HG03342 (cell line): Measurements from ENCODE around the gene MED13.
"Not testable (repeated sequence)": the region's sequence is repeated elsewhere in the genome, so short reads cannot be mapped to it uniquely, and the experiment has no call there.

Experiments used
- ATAC-seq: cut with Tn5 transposase; IDR thresholded peaks from one replicate; pipeline ENCODE4 v1.9.1; 2021; ENCODE audit warnings: mild to moderate bottlenecking, moderate library complexity; ENCODE audit not compliant: unreplicated experiment

Gene MED13

GRCh38 chr17:62001105-62001504 lies 64.0 kb downstream of the MED13 start:
- ATAC-seq, result no peak

GRCh38 chr17:62000186-62000585 lies 64.9 kb downstream of the MED13 start:
- ATAC-seq, result no peak

- ATAC-seq, result not testable (repeated sequence)
Measured at GRCh38 chr17:61998534-61998933, 66.5 kb downstream of the MED13 start.

GRCh38 chr17:61997664-61998063 lies 67.4 kb downstream of the MED13 start:
- no peak for ATAC-seq

- ATAC-seq, result no peak
Measured at GRCh38 chr17:61996916-61997605, 68.0 kb downstream of the MED13 start.

GRCh38 chr17:61989509-61989908 lies 75.6 kb downstream of the MED13 start:
- no peak for ATAC-seq

GRCh38 chr17:61986898-61987297 lies 78.2 kb downstream of the MED13 start:
- no peak for ATAC-seq

GRCh38 chr17:61984821-61985220 lies 80.3 kb downstream of the MED13 start:
- ATAC-seq, result no peak

GRCh38 chr17:61981323-61981722 lies 83.8 kb downstream of the MED13 start:
- ATAC-seq, result no peak

GRCh38 chr17:61980535-61980934 lies 84.5 kb downstream of the MED13 start:
- no peak for ATAC-seq

- ATAC-seq, result no peak
Measured at GRCh38 chr17:61974115-61974514, 91.0 kb downstream of the MED13 start.

- no peak for ATAC-seq
Measured at GRCh38 chr17:61972311-61972710, 92.8 kb downstream of the MED13 start.

GRCh38 chr17:61970030-61970429 lies 95.0 kb downstream of the MED13 start:
- ATAC-seq, result no peak

GRCh38 chr17:61968757-61969156 lies 96.3 kb downstream of the MED13 start:
- ATAC-seq, result no peak

- no peak for ATAC-seq
Measured at GRCh38 chr17:61967729-61968128, 97.3 kb downstream of the MED13 start.

GRCh38 chr17:61966191-61966590 lies 98.9 kb downstream of the MED13 start:
- no peak for ATAC-seq

GRCh38 chr17:61955619-61956018 lies 109.5 kb downstream of the MED13 start:
- ATAC-seq, result no peak

- ATAC-seq, result no peak
Measured at GRCh38 chr17:61947367-61948078, 117.6 kb downstream of the MED13 start.

- ATAC-seq, result no peak
Measured at GRCh38 chr17:61946359-61946758, 118.7 kb downstream of the MED13 start.

GRCh38 chr17:61943117-61943516 lies 122.0 kb downstream of the MED13 start:
- ATAC-seq, result no peak

GRCh38 chr17:61942085-61942484 lies 123.0 kb downstream of the MED13 start:
- no peak for ATAC-seq

- ATAC-seq, result no peak
Measured at GRCh38 chr17:61928101-61928436, 137.0 kb downstream of the MED13 start.
